H9 (cell line): ENCODE data around the gene SH2D2A. TPM values are rescaled to one million over a fixed set of nuclear protein-coding genes. Genes with fewer than 3 reads are reported as not detected.

Experiments used
- DNase-seq: peaks from one replicate; pipeline ENCODE4 v3.0.0-alpha.2; 2017
- H2AFZ ChIP-seq: one replicate; pipeline ENCODE4 v1.6.1; 2013; ENCODE audit warnings: mild to moderate bottlenecking, low read length, control low read depth, moderate library complexity
- H2AK5ac ChIP-seq: 2 replicates; pipeline ENCODE4 v1.6.1; 2013; ENCODE audit warnings: low read length, control low read depth, mixed read lengths; ENCODE audit not compliant: insufficient read length
- H2BK120ac ChIP-seq: one replicate; pipeline ENCODE4 v1.6.1; 2013; ENCODE audit warnings: low read depth, mild to moderate bottlenecking, low read length, control low read depth, inconsistent platforms; ENCODE audit not compliant: poor library complexity, severe bottlenecking
- H2BK12ac ChIP-seq: 2 replicates; pipeline ENCODE4 v1.6.1; 2013; ENCODE audit warnings: low read length, control low read depth, mixed read lengths, low read depth; ENCODE audit not compliant: insufficient read length
- H2BK15ac ChIP-seq: 2 replicates; pipeline ENCODE4 v1.6.1; 2013; ENCODE audit warnings: low read depth, low read length, control low read depth
- H2BK20ac ChIP-seq: one replicate; pipeline ENCODE4 v1.6.1; 2013; ENCODE audit warnings: low read depth, mild to moderate bottlenecking, low read length, control low read depth, inconsistent platforms; ENCODE audit not compliant: poor library complexity, severe bottlenecking
- H2BK5ac ChIP-seq: 2 replicates; pipeline ENCODE4 v1.6.1; 2013; ENCODE audit warnings: low read length, control low read depth, mixed read lengths; ENCODE audit not compliant: insufficient read length
- H3K14ac ChIP-seq: 2 replicates; pipeline ENCODE4 v1.6.1; 2013; ENCODE audit warnings: low read length, control low read depth; ENCODE audit not compliant: insufficient read depth
- H3K18ac ChIP-seq: 2 replicates; pipeline ENCODE4 v1.6.1; 2013; ENCODE audit warnings: low read depth, mild to moderate bottlenecking, mixed read lengths, low read length, control low read depth; ENCODE audit not compliant: insufficient read length
- H3K23ac ChIP-seq: 2 replicates; pipeline ENCODE4 v1.6.1; 2013; ENCODE audit warnings: low read length, control low read depth, mixed read lengths, low read depth; ENCODE audit not compliant: insufficient read length
- H3K23me2 ChIP-seq: 2 replicates; pipeline ENCODE4 v1.6.1; 2013; ENCODE audit warnings: low read depth, mild to moderate bottlenecking, mixed read lengths, low read length, control low read depth; ENCODE audit not compliant: insufficient read length, poor library complexity, severe bottlenecking
- H3K27ac ChIP-seq: 2 replicates; pipeline ENCODE4 v1.5.1; 2013; ENCODE audit warnings: low read length, control low read depth, mixed read lengths, low read depth; ENCODE audit not compliant: insufficient read length
- H3K27me3 ChIP-seq: 2 replicates; pipeline ENCODE4 v1.6.1; 2013; ENCODE audit warnings: low read length, control low read depth, inconsistent platforms; ENCODE audit not compliant: insufficient read depth
- H3K4ac ChIP-seq: 2 replicates; pipeline ENCODE4 v1.6.1; 2013; ENCODE audit warnings: low read depth, mild to moderate bottlenecking, control low read depth, inconsistent platforms, low read length, moderate library complexity
- H3K4me1 ChIP-seq: 2 replicates; pipeline ENCODE4 v1.6.1; 2013; ENCODE audit warnings: low read length, control low read depth, inconsistent platforms; ENCODE audit not compliant: insufficient read depth
- H3K4me2 ChIP-seq: 2 replicates; pipeline ENCODE4 v1.6.1; 2013; ENCODE audit warnings: low read length, control low read depth, mixed read lengths; ENCODE audit not compliant: insufficient read length, insufficient read depth
- H3K56ac ChIP-seq: 2 replicates; pipeline ENCODE4 v1.6.1; 2013; ENCODE audit warnings: low read depth, mild to moderate bottlenecking, mixed read lengths, low read length, control low read depth; ENCODE audit not compliant: insufficient read length
- H3K79me1 ChIP-seq: 2 replicates; pipeline ENCODE4 v1.6.1; 2013; ENCODE audit warnings: low read depth, mild to moderate bottlenecking, moderate library complexity, low read length, control low read depth, inconsistent platforms; ENCODE audit not compliant: insufficient read depth, poor library complexity, severe bottlenecking
- H3K79me2 ChIP-seq: 2 replicates; pipeline ENCODE4 v1.6.1; 2013; ENCODE audit warnings: low read length, control low read depth, inconsistent platforms; ENCODE audit not compliant: insufficient read depth
- H3K9ac ChIP-seq: 2 replicates; pipeline ENCODE4 v1.6.1; 2013; ENCODE audit warnings: low read length, control low read depth, mixed read lengths; ENCODE audit not compliant: insufficient read length; ENCODE audit errors: extremely low read depth
- H3K9me3 ChIP-seq: one replicate; pipeline ENCODE4 v1.6.1; 2013; ENCODE audit warnings: low read depth, low read length, inconsistent platforms; ENCODE audit not compliant: control insufficient read depth
- H3T11ph ChIP-seq: one replicate; pipeline ENCODE4 v1.6.1; 2013; ENCODE audit warnings: mild to moderate bottlenecking, low read length, control low read depth, inconsistent platforms
- H4K20me1 ChIP-seq: one replicate; pipeline ENCODE4 v1.6.1; 2013; ENCODE audit not compliant: control insufficient read depth, insufficient read length, insufficient read depth
- H4K5ac ChIP-seq: 2 replicates; pipeline ENCODE4 v1.6.1; 2013; ENCODE audit warnings: low read depth, mild to moderate bottlenecking, mixed read lengths, low read length, control low read depth; ENCODE audit not compliant: insufficient read length
- H4K8ac ChIP-seq: replicated peaks from 2 replicates; pipeline ENCODE4 v1.6.1; 2013; ENCODE audit warnings: low read length, control low read depth, mixed read lengths, low read depth; ENCODE audit not compliant: insufficient read length
- H4K91ac ChIP-seq: 2 replicates; pipeline ENCODE4 v1.6.1; 2013; ENCODE audit warnings: low read depth, mild to moderate bottlenecking, moderate library complexity, mixed read lengths, low read length, control low read depth; ENCODE audit not compliant: insufficient read length
- H3K27ac Mint-ChIP-seq, 3 experiments: 2 replicates in 2 of 3; 3 replicates in 1 of 3; pipeline ENCODE4 v1.8.0; 2020 to 2021; ENCODE audit warnings: mixed read lengths in 3 of 3, mild to moderate bottlenecking in 1 of 3, moderate library complexity in 1 of 3
- H3K27me3 Mint-ChIP-seq: 2 replicates; pipeline ENCODE4 v1.8.0; 2021; ENCODE audit warnings: low read depth, mild to moderate bottlenecking, moderate library complexity, mixed read lengths
- H3K36me3 Mint-ChIP-seq, 3 experiments: 2 replicates in 2 of 3; 3 replicates in 1 of 3; pipeline ENCODE4 v1.8.0; 2020 to 2021; ENCODE audit warnings: low read depth in 3 of 3, mixed read lengths in 3 of 3; ENCODE audit not compliant: insufficient read depth in 1 of 3
- H3K4me1 Mint-ChIP-seq, 2 experiments: 2 replicates each; pipeline ENCODE4 v1.8.0; 2020; ENCODE audit warnings: mixed read lengths in 2 of 2
- H3K4me3 Mint-ChIP-seq, 2 experiments: 2 replicates in 1 of 2; 3 replicates in 1 of 2; pipeline ENCODE4 v1.8.0; 2020 to 2021; ENCODE audit warnings: mild to moderate bottlenecking in 2 of 2, mixed read lengths in 2 of 2, moderate library complexity in 1 of 2
- H3K9me3 Mint-ChIP-seq, 2 experiments: 2 replicates in 1 of 2; 3 replicates in 1 of 2; pipeline ENCODE4 v1.8.0; 2020; ENCODE audit warnings: mild to moderate bottlenecking in 2 of 2, mixed read lengths in 2 of 2, moderate library complexity in 1 of 2
- WGBS: extraction: QIAGEN DNeasy Blood & Tissue Kit; methylation state at CpG from one replicate; pipeline ENCODE4 v1.1.7; 2013; ENCODE audit warnings: missing lambda C conversion rate, low lambda C conversion rate, mixed read lengths; ENCODE audit not compliant: insufficient read length; ENCODE audit errors: extremely low coverage; 5-methylcytosine and 5-hydroxymethylcytosine counted together
- total RNA-seq: library from RNA; stranded (reverse); gene quantifications from 2 replicates; pipeline ENCODE4 v1.2.1, GENCODE V29; 2021
- TF ChIP-seq, protein P1 (sequence below): fragments of 200-600 bp; sonication (generic); conservative IDR thresholded peaks from 3 replicates; pipeline ENCODE4 v1.8.0; 2021; ENCODE audit warnings: antibody characterized with exemption, mild to moderate bottlenecking

The SH2D2A gene
- total RNA-seq, 1 experiment from 2014 or later: 2.0 TPM

DNA sequence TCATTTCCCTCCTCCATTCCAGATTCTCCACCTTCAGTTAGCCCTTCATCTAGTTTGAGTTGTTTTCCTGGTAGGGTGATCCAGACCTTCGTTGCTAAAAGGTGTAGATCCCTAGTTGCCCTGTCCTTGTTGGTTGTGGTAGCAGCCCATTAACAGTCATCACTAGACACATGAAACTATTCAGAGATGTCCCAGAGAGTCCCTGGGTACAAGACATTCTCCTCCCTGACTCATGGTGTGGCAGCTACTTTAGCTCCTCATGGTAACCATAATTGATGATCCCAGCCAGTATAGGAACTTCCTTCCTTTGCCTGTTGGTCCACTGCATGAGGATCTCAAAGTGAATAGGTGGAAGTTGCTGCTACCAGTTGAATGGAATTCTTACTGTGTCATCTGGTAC lies 6.0 kb upstream of the SH2D2A start:
- Histone ChIP-seq H3K79me2 (no peaks in the 10 kb centered on the region), H2BK5ac (no peak overlapping the region), H2BK20ac (no peak overlapping the region), H2AFZ (no peak overlapping the region), H3K4me1 (no peaks in the 10 kb centered on the region), H3K56ac (no peak overlapping the region), H4K8ac (no peak overlapping the region), H3K4ac (no peak overlapping the region), H3K23ac (no peak overlapping the region), H3K4me2 (no peak overlapping the region), H3K9ac (no peak overlapping the region), H3K27me3 (no peaks in the 10 kb centered on the region; the same call in 1 of the 2 replicates), H3K27ac (no peak overlapping the region), H3K23me2 (no peaks in the 10 kb centered on the region), H2BK15ac (no peak overlapping the region), H4K91ac (no peak overlapping the region), H2AK5ac (no peak overlapping the region), H3K79me1 (no peaks in the 10 kb centered on the region), H2BK12ac (no peak overlapping the region), H4K20me1 (no peaks in the 10 kb centered on the region), H2BK120ac (no peak overlapping the region), H3K14ac (no peak overlapping the region), H3K9me3 (no peaks in the 10 kb centered on the region), H3T11ph (no peak overlapping the region), H4K5ac (no peak overlapping the region), H3K18ac (no peak overlapping the region)
- Mint-ChIP-seq H3K4me3 (no peak overlapping the region), H3K9me3 (no peaks in the 10 kb centered on the region; a peak in 1 of 5 replicates), H3K36me3 (peaks cover 0 to 2% (median 0%) of the 10 kb centered on the region in 3 experiments; a peak in 1 of 7 replicates), H3K4me1 (no peaks in the 10 kb centered on the region), H3K27ac (no peak overlapping the region), H3K27me3 (peaks cover 60% of the 10 kb centered on the region)
- DNase-seq: no peak
- no CpG with 5 or more reads among the region's 1 CpG for WGBS
- TF ChIP-seq, protein P1, sequence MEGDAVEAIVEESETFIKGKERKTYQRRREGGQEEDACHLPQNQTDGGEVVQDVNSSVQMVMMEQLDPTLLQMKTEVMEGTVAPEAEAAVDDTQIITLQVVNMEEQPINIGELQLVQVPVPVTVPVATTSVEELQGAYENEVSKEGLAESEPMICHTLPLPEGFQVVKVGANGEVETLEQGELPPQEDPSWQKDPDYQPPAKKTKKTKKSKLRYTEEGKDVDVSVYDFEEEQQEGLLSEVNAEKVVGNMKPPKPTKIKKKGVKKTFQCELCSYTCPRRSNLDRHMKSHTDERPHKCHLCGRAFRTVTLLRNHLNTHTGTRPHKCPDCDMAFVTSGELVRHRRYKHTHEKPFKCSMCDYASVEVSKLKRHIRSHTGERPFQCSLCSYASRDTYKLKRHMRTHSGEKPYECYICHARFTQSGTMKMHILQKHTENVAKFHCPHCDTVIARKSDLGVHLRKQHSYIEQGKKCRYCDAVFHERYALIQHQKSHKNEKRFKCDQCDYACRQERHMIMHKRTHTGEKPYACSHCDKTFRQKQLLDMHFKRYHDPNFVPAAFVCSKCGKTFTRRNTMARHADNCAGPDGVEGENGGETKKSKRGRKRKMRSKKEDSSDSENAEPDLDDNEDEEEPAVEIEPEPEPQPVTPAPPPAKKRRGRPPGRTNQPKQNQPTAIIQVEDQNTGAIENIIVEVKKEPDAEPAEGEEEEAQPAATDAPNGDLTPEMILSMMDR: no peak
